HG03439 (cell line): ENCODE data around the gene TOR1AIP2.

Experiments used
- ATAC-seq: cut with Tn5 transposase; IDR thresholded peaks from one replicate; pipeline ENCODE4 v1.9.1; 2021; ENCODE audit warnings: mild to moderate bottlenecking, moderate library complexity; ENCODE audit not compliant: unreplicated experiment

Gene TOR1AIP2

GRCh38 chr1:179826626-179827280 lies 50.9 kb downstream of the TOR1AIP2 start:
- ATAC-seq: no peak

GRCh38 chr1:179825798-179826460 lies 51.7 kb downstream of the TOR1AIP2 start:
- no peak for ATAC-seq

- no peak for ATAC-seq
Measured at GRCh38 chr1:179825206-179825605, 52.4 kb downstream of the TOR1AIP2 start.

- no peak for ATAC-seq
Measured at GRCh38 chr1:179824265-179824664, 53.3 kb downstream of the TOR1AIP2 start.

- no peak for ATAC-seq
Measured at GRCh38 chr1:179823693-179824092, 53.9 kb downstream of the TOR1AIP2 start.

- no peak for ATAC-seq
Measured at GRCh38 chr1:179822065-179822464, 55.5 kb downstream of the TOR1AIP2 start.

- no peak for ATAC-seq
Measured at GRCh38 chr1:179821524-179821923, 56.1 kb downstream of the TOR1AIP2 start.

- ATAC-seq: no peak
Measured at GRCh38 chr1:179820226-179820970, 57.2 kb downstream of the TOR1AIP2 start.

- ATAC-seq: no peak
Measured at GRCh38 chr1:179818743-179819173, 58.8 kb downstream of the TOR1AIP2 start.

GRCh38 chr1:179818260-179818659 lies 59.3 kb downstream of the TOR1AIP2 start:
- ATAC-seq: no peak

GRCh38 chr1:179817789-179818188 lies 59.8 kb downstream of the TOR1AIP2 start:
- ATAC-seq: no peak

GRCh38 chr1:179817056-179817455 lies 60.5 kb downstream of the TOR1AIP2 start:
- ATAC-seq: no peak

GRCh38 chr1:179816196-179816960 lies 61.2 kb downstream of the TOR1AIP2 start:
- ATAC-seq: no peak

- no peak for ATAC-seq
Measured at GRCh38 chr1:179815641-179816040, 62.0 kb downstream of the TOR1AIP2 start.

GRCh38 chr1:179814546-179814838 lies 63.1 kb downstream of the TOR1AIP2 start:
- ATAC-seq: peak; percentile 26

- no peak for ATAC-seq
Measured at GRCh38 chr1:179813626-179814545, 63.7 kb downstream of the TOR1AIP2 start.

- ATAC-seq: no peak
Measured at GRCh38 chr1:179812501-179813292, 64.9 kb downstream of the TOR1AIP2 start.

GRCh38 chr1:179810367-179810715 lies 67.3 kb downstream of the TOR1AIP2 start:
- ATAC-seq: no peak

- peak; percentile 68 for ATAC-seq
Measured at GRCh38 chr1:179809506-179810366, 67.9 kb downstream of the TOR1AIP2 start.
